Measurements from ENCODE around the gene KCNK16. TPM values are rescaled to one million over a fixed set of nuclear protein-coding genes. Genes with fewer than 3 reads are reported as not detected.

KCNK16 gene
- total and polyA plus RNA-seq, 4 donors, result not detected

DNA sequence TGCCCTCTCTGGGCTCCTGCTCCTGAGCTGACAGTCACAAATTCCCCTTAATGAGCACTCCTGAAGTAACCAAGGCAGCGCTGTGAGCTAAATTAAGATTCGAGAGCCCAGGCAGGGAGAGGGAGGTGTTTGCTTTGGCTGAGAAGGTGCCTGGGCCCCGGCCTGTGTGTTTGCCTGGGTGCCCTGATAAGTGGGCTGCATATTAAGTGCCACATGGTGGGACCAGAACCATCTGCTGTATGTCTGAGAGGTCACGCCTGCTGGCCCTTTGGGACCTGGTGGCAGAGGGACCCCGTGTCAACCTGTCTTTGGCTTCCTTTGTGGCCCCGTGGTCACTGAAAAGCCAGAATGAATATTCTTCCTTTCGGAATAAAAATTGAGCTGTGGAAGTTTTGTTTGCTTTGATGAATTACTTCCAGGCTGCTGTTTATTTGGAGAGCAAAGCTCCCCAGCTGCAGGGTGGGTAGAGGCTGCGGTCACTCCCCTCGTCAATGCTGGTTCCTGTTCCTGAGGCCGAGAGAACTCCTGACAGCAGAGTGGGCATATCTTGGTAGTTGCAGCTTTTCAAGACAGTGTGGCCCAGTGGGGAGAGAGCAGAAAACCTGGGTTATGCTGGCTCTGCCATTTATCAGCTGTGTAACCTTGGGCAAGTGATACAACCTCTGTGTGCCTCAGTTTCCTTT, 17.5 kb upstream of the KCNK16 start:
- TF ChIP-seq, protein P1, sequence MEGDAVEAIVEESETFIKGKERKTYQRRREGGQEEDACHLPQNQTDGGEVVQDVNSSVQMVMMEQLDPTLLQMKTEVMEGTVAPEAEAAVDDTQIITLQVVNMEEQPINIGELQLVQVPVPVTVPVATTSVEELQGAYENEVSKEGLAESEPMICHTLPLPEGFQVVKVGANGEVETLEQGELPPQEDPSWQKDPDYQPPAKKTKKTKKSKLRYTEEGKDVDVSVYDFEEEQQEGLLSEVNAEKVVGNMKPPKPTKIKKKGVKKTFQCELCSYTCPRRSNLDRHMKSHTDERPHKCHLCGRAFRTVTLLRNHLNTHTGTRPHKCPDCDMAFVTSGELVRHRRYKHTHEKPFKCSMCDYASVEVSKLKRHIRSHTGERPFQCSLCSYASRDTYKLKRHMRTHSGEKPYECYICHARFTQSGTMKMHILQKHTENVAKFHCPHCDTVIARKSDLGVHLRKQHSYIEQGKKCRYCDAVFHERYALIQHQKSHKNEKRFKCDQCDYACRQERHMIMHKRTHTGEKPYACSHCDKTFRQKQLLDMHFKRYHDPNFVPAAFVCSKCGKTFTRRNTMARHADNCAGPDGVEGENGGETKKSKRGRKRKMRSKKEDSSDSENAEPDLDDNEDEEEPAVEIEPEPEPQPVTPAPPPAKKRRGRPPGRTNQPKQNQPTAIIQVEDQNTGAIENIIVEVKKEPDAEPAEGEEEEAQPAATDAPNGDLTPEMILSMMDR (IDR thresholded peaks at IDR 0.05; ENCODE audit: control extremely low read depth, extremely low read depth), result no peak
- peak; percentile 7 for ATAC-seq (ENCODE audit: insufficient read depth, low FRiP score)
- H3K4me1 ChIP-seq (ENCODE audit: control insufficient read depth in 5 of 5, insufficient read depth in 5 of 5, low read length in 5 of 5), result peaks cover 0 to 64% (median 29%) of the 10 kb centered on the region in 5 donors

DNA sequence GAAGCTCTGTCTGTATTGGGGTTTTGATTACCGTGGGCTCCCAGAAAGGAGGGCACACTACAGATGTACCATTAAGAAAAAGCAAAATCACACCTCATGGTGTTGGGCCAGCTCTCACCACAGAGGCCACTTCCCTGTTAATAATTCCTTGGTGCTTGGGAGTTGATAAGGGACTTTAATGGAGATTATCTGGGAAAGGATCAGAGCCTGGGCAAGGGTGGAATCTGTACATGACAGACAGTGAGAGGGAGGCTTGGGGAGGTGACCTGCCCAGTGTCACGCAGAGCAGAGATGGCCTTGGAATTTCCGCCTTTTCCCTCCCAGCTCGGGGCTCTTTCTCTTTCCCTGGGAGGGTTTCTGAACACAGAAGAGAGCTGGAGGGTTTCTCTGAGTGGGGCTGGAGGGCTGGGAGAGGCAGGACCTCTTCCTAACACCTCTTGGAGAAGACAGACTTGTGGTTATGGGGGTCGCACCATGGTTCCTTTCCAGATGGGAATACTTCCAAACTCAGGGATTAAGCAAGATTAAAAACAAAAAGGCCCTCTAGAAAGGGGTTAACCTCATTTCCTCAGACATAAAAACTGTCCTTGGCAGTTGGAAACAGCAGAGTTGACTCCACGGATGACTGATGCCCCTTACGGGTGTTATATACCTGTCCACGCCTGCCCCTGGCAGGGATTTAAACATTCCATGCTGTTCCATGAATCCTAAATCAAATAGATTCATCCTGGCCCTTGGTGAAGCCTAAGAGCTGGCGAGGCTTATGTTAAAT, 16.8 kb upstream of the KCNK16 start:
- Histone ChIP-seq H3K9ac (ENCODE audit: insufficient read depth in 1 of 2, low read length in 2 of 2) (no peak overlapping the region), H3K4me3 (no peak overlapping the region), H3K4me1 (ENCODE audit: control insufficient read depth in 5 of 5, insufficient read depth in 5 of 5, low read length in 5 of 5) (peaks cover 0 to 58% (median 24%) of the 10 kb centered on the region in 5 donors), H3K27ac (ENCODE audit: low read depth in 1 of 2, low read length in 1 of 2) (peak overlapping the region in 1 of 2 donors; percentile 58), H3K9me3 (ENCODE audit: control insufficient read depth in 4 of 4, insufficient read depth in 3 of 4, low read length in 3 of 4) (no peaks in the 10 kb centered on the region), H3K27me3 (ENCODE audit: control insufficient read depth in 3 of 3, insufficient read depth in 3 of 3, low read length in 2 of 3) (no peaks in the 10 kb centered on the region), H3K36me3 (ENCODE audit: control insufficient read depth in 4 of 4, insufficient read depth in 4 of 4, low read length in 4 of 4) (no peaks in the 10 kb centered on the region)
- WGBS, 2 donors, result 44 to 55% methylated on average over 9 of the region's 9 CpGs
- ATAC-seq (ENCODE audit: insufficient read depth, low FRiP score) (no peak), DNase-seq (peak; percentile 50 to 71 (median 64))
- TF ChIP-seq, protein P1 (IDR thresholded peaks at IDR 0.05; ENCODE audit: control extremely low read depth, extremely low read depth), result no peak

More for the DNA sequence above, 17.5 kb upstream of the KCNK16 start:
- WGBS, 2 donors, result 19 to 20% methylated on average over 10 of the region's 10 CpGs
- DNase-seq, result peak; percentile 50 to 76 (median 61)
- Histone ChIP-seq H3K27me3 (ENCODE audit: control insufficient read depth in 3 of 3, insufficient read depth in 3 of 3, low read length in 2 of 3) (no peaks in the 10 kb centered on the region), H3K27ac (ENCODE audit: low read depth in 1 of 2, low read length in 1 of 2) (peak overlapping the region in 1 of 2 donors; percentile 58), H3K36me3 (ENCODE audit: control insufficient read depth in 4 of 4, insufficient read depth in 4 of 4, low read length in 4 of 4) (no peaks in the 10 kb centered on the region), H3K9me3 (ENCODE audit: control insufficient read depth in 4 of 4, insufficient read depth in 3 of 4, low read length in 3 of 4) (no peaks in the 10 kb centered on the region), H3K4me3 (no peak overlapping the region), H3K9ac (ENCODE audit: insufficient read depth in 1 of 2, low read length in 2 of 2) (peak overlapping the region in 1 of 2 donors; percentile 48)

DNA sequence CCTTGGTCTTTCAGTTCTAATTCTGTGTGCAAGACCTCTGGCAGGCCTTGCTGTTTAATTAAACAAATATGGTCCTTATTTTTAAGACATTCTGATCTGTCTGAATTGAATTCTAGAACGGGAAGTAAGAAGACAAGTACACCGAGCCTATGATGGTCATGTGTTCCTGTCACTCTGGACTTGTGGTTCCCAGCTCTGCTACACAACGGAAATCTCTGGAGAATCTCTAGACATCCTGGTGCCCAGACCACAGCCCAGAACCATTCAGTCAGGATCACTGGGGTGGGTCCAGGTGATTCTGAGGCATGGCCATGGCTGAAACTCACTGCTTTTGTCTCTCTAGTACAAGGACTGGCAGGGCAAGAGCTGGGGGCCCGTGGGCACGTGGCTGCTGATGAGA, 15.9 kb upstream of the KCNK16 start:
- no peak for ATAC-seq (ENCODE audit: insufficient read depth, low FRiP score)
- Histone ChIP-seq H3K27ac (ENCODE audit: low read depth in 1 of 2, low read length in 1 of 2) (no peak overlapping the region), H3K4me3 (no peak overlapping the region), H3K27me3 (ENCODE audit: control insufficient read depth in 3 of 3, insufficient read depth in 3 of 3, low read length in 2 of 3) (no peaks in the 10 kb centered on the region), H3K9me3 (ENCODE audit: control insufficient read depth in 4 of 4, insufficient read depth in 3 of 4, low read length in 3 of 4) (no peaks in the 10 kb centered on the region), H3K9ac (ENCODE audit: insufficient read depth in 1 of 2, low read length in 2 of 2) (no peak overlapping the region), H3K4me1 (ENCODE audit: control insufficient read depth in 5 of 5, insufficient read depth in 5 of 5, low read length in 5 of 5) (peaks cover 0 to 49% (median 20%) of the 10 kb centered on the region in 5 donors), H3K36me3 (ENCODE audit: control insufficient read depth in 4 of 4, insufficient read depth in 4 of 4, low read length in 4 of 4) (no peaks in the 10 kb centered on the region)
- TF ChIP-seq, protein P1 (IDR thresholded peaks at IDR 0.05; ENCODE audit: control extremely low read depth, extremely low read depth), result no peak
- WGBS, 2 donors, result 33 to 62% methylated on average over 5 of the region's 5 CpGs
- DNase-seq, result no peak

Measured in lung (tissue), 12 donors.